ENCODE results near the gene MYO16. TPM values are rescaled to one million over a fixed set of nuclear protein-coding genes. Genes with fewer than 3 reads are reported as not detected.

The MYO16 gene
- total and polyA plus RNA-seq, 2 of the 4 experiments (the other 2 are of a cell fraction) = under 0.01 to 0.03 TPM

DNA sequence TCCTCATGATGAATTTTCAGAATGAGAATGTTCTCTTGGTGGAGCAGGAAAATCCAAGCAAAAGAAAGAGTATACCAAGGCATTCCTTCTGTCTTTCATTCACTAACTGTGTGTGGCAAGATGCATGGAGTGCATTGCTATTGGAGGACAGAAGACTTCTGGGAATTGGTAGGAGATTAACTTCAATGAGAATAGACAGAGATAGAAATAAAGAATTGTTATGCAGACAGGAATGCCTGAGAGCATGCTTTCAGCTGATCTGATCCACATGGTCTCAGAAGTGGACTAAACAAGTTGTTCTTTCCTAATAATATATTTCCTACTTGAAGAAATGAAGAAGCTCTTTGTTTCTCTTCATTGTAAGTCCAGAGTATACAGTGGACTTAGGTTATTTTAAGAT is 303.6 kb downstream of the MYO16 start:
- no TSS peak for BruUV-seq (replicated peaks)
- CTCF ChIA-PET = no interaction called here
- Histone ChIP-seq H4K8ac (ENCODE audit: low read depth in 2 of 2, low read length in 2 of 2) (no peak overlapping the region), H3K4ac (ENCODE audit: low read depth, low read length) (no peak overlapping the region), H2BK120ac (ENCODE audit: low read depth, low read length) (no peak overlapping the region), H3K18ac (ENCODE audit: low read depth, low read length) (no peak overlapping the region), H2AK5ac (ENCODE audit: low read depth, low read length) (no peak overlapping the region), H3K14ac (replicated peaks; ENCODE audit: low read depth, low read length) (no peak overlapping the region), H3K9me1 (ENCODE audit: insufficient read depth, low read length) (no peaks in the 10 kb centered on the region), H3K27me3 (ENCODE audit: control insufficient read depth, insufficient read depth, low read length) (peaks cover 18% of the 10 kb centered on the region), H3K56ac (ENCODE audit: extremely low read depth, insufficient read depth, low read length) (no peak overlapping the region), H3K79me1 (ENCODE audit: low read depth in 1 of 2, low read length in 2 of 2) (no peaks in the 10 kb centered on the region), H2AK9ac (replicated peaks; ENCODE audit: low read depth, low read length, poor library complexity) (no peak overlapping the region), H4K91ac (ENCODE audit: insufficient read depth, low read depth, low read length) (no peak overlapping the region), H2BK5ac (ENCODE audit: low read depth, low read length, poor library complexity, severe bottlenecking) (no peak overlapping the region), H3K9ac (ENCODE audit: low read depth, low read length) (no peak overlapping the region), H3K36me3 (ENCODE audit: control insufficient read depth, insufficient read depth, low read length) (no peaks in the 10 kb centered on the region), H3K4me3 (ENCODE audit: insufficient read depth, low read depth, low read length) (no peak overlapping the region), H2AFZ (replicated peaks; ENCODE audit: low read length, poor library complexity) (peak overlapping the region; percentile 27), H3K9me3 (ENCODE audit: control insufficient read depth, insufficient read depth, low read length) (no peaks in the 10 kb centered on the region), H3K4me1 (ENCODE audit: control insufficient read depth, insufficient read depth, low read length) (no peaks in the 10 kb centered on the region), H4K5ac (ENCODE audit: low read depth, low read length) (no peak overlapping the region), H3K23ac (ENCODE audit: low read depth, low read length) (no peak overlapping the region), H3K27ac (ENCODE audit: insufficient read depth, low read length) (no peak overlapping the region), H4K20me1 (ENCODE audit: insufficient read depth, low read length) (no peaks in the 10 kb centered on the region), H2BK20ac (ENCODE audit: low read depth, low read length) (no peak overlapping the region), H2BK15ac (ENCODE audit: low read depth, low read length) (no peak overlapping the region), H3K4me2 (ENCODE audit: low read depth, low read length) (no peak overlapping the region)
- intact Hi-C loops (cut with micrococcal nuclease) = no loop called here
- in situ Hi-C loops (cut with MboI; ENCODE audit: low sequenced_read_pairs) = no loop called here
- POLR2A ChIA-PET (ENCODE audit: unreplicated experiment) = no interaction called here
- ATAC-seq (ENCODE audit: low read depth) (no peak), DNase-seq (no peak)
- TF ChIP-seq CEBPB (IDR thresholded peaks at IDR 0.05; ENCODE audit: low read depth, low read length) = no peak
- TF ChIP-seq NFE2L2 (IDR thresholded peaks at IDR 0.05; ENCODE audit: low read depth, low read length) = no peak
- TF ChIP-seq SMC3 (IDR thresholded peaks at IDR 0.05; ENCODE audit: low read depth, low read length) = no peak
- no peak for TF ChIP-seq BHLHE40 (IDR thresholded peaks at IDR 0.05; ENCODE audit: low read depth, low read length)
- no peak for TF ChIP-seq RAD21 (IDR thresholded peaks at IDR 0.05; ENCODE audit: low read length)
- TF ChIP-seq POLR2A (IDR thresholded peaks at IDR 0.05; ENCODE audit: low read depth, low read length) = no peak
- no peak for TF ChIP-seq RCOR1 (IDR thresholded peaks at IDR 0.05; ENCODE audit: insufficient replicate concordance, low read length)
- no peak for TF ChIP-seq MAZ (IDR thresholded peaks at IDR 0.05; ENCODE audit: borderline replicate concordance, low read depth, low read length)
- dilution Hi-C loops (cut with HindIII; ENCODE audit: low sequenced_read_pairs, unreplicated experiment) = no loop called here
